SK-N-SH treated with all-trans-retinoic acid at 6 μM for 48 hours (cell line): Measurements from ENCODE around the gene CENPW.

Experiments
- ATAC-seq: fragments of 200-7000 bp; cut with Tn5 transposase; 3 replicates; pipeline ENCODE4 v1.9.1; 2020; ENCODE audit warnings: mild to moderate bottlenecking, moderate library complexity
- ARNTL ChIP-seq: fragments of 450-650 bp; formaldehyde crosslinking; IDR thresholded peaks from 2 replicates; pipeline ENCODE4 v1.5.0; 2020; ENCODE audit warnings: low read depth, mild to moderate bottlenecking, moderate library complexity, borderline replicate concordance
- CREB5 ChIP-seq: fragments of 250-450 bp; sonication (Bioruptor Pico); IDR thresholded peaks from 2 replicates; pipeline ENCODE4 v1.5.1; 2020; ENCODE audit warnings: low read depth, mild to moderate bottlenecking, moderate library complexity
- CSDC2 ChIP-seq: fragments of 250-450 bp; sonication (Bioruptor Pico); IDR thresholded peaks from 2 replicates; pipeline ENCODE4 v1.5.0; 2020; ENCODE audit warnings: mild to moderate bottlenecking, moderate library complexity
- CSRNP3 ChIP-seq: fragments of 250-450 bp; sonication (Bioruptor Pico); IDR thresholded peaks from 2 replicates; pipeline ENCODE4 v1.5.1; 2021; ENCODE audit warnings: mild to moderate bottlenecking, moderate library complexity
- ESRRG ChIP-seq: fragments of 250-450 bp; sonication (Bioruptor Pico); IDR thresholded peaks from 2 replicates; pipeline ENCODE4 v1.6.1; 2021; ENCODE audit warnings: mild to moderate bottlenecking
- GLIS3 ChIP-seq: fragments of 250-450 bp; sonication (Bioruptor Pico); IDR thresholded peaks from 2 replicates; pipeline ENCODE4 v1.5.0; 2020; ENCODE audit warnings: mild to moderate bottlenecking, moderate library complexity
- OSR1 ChIP-seq: fragments of 250-450 bp; sonication (Bioruptor Pico); IDR thresholded peaks from 2 replicates; pipeline ENCODE4 v1.8.0; 2022; ENCODE audit warnings: moderate library complexity, mild to moderate bottlenecking, inconsistent platforms
- PATZ1 ChIP-seq: fragments of 250-450 bp; sonication (Bioruptor Pico); IDR thresholded peaks from 2 replicates; pipeline ENCODE4 v1.8.0; 2020; ENCODE audit warnings: mild to moderate bottlenecking, moderate library complexity, borderline replicate concordance
- SNAI2 ChIP-seq: fragments of 250-450 bp; sonication (Bioruptor Pico); IDR thresholded peaks from 2 replicates; pipeline ENCODE4 v1.5.0; 2020; ENCODE audit warnings: mild to moderate bottlenecking, moderate library complexity
- TOX ChIP-seq: fragments of 250-450 bp; sonication (Bioruptor Pico); IDR thresholded peaks from 2 replicates; pipeline ENCODE4 v1.8.0; 2021; ENCODE audit warnings: mild to moderate bottlenecking, moderate library complexity, borderline replicate concordance
- TSHZ2 ChIP-seq: fragments of 250-450 bp; sonication (Bioruptor Pico); IDR thresholded peaks from 2 replicates; pipeline ENCODE4 v1.5.0; 2020; ENCODE audit warnings: mild to moderate bottlenecking, moderate library complexity
- ZC3H10 ChIP-seq: fragments of 250-450 bp; sonication (Bioruptor Pico); IDR thresholded peaks from 2 replicates; pipeline ENCODE4 v1.5.1; 2021; ENCODE audit warnings: mild to moderate bottlenecking, moderate library complexity
- ZFP3 ChIP-seq: fragments of 250-450 bp; sonication (Bioruptor Pico); IDR thresholded peaks from 2 replicates; pipeline ENCODE4 v1.5.0; 2020; ENCODE audit warnings: mild to moderate bottlenecking, moderate library complexity
- ZFP30 ChIP-seq: fragments of 450-650 bp; formaldehyde crosslinking; IDR thresholded peaks from 2 replicates; pipeline ENCODE4 v1.5.0; 2022; ENCODE audit warnings: mild to moderate bottlenecking, moderate library complexity
- ZNF565 ChIP-seq: fragments of 450-650 bp; formaldehyde crosslinking; conservative IDR thresholded peaks from 2 replicates; pipeline ENCODE4 v1.5.0; 2020; ENCODE audit warnings: low read depth, mild to moderate bottlenecking, moderate library complexity
- ZNF70 ChIP-seq: fragments of 450-650 bp; formaldehyde crosslinking; IDR thresholded peaks from 2 replicates; pipeline ENCODE4 v1.5.0; 2020; ENCODE audit warnings: mild to moderate bottlenecking, moderate library complexity
- ZNF8 ChIP-seq: fragments of 450-650 bp; formaldehyde crosslinking; IDR thresholded peaks from 2 replicates; pipeline ENCODE4 v1.5.0; 2020; ENCODE audit warnings: mild to moderate bottlenecking, moderate library complexity

CENPW gene

GRCh38 chr6:126373344-126373743 lies 33.4 kb downstream of the CENPW start:
- no peak for ATAC-seq
- TF ChIP-seq ZFP30 (CRISPR knock-in tag) = no peak
- TF ChIP-seq PATZ1 (CRISPR knock-in tag) = no peak
- no peak for TF ChIP-seq ESRRG (CRISPR knock-in tag)
- TF ChIP-seq ZNF8 (CRISPR knock-in tag) = no peak
- no peak for TF ChIP-seq TOX (CRISPR knock-in tag)
- no peak for TF ChIP-seq CREB5 (CRISPR knock-in tag)
- TF ChIP-seq CSRNP3 (CRISPR knock-in tag) = no peak
- no peak for TF ChIP-seq ZFP3 (CRISPR knock-in tag)
- no peak for TF ChIP-seq CSDC2 (CRISPR knock-in tag)
- TF ChIP-seq TSHZ2 (CRISPR knock-in tag) = no peak
- TF ChIP-seq ZNF70 (CRISPR knock-in tag) = no peak
- TF ChIP-seq SNAI2 (CRISPR knock-in tag) = no peak
- no peak for TF ChIP-seq OSR1 (CRISPR knock-in tag)
- no peak for TF ChIP-seq ZC3H10
- no peak for TF ChIP-seq ZNF565 (CRISPR knock-in tag)
- no peak for TF ChIP-seq GLIS3 (CRISPR knock-in tag)
- TF ChIP-seq ARNTL (CRISPR knock-in tag) = no peak

GRCh38 chr6:126374372-126374771 lies 34.5 kb downstream of the CENPW start:
- TF ChIP-seq CREB5 (CRISPR knock-in tag) = no peak
- ATAC-seq = no peak

- no peak for TF ChIP-seq ZC3H10
- TF ChIP-seq GLIS3 (CRISPR knock-in tag) = no peak
- TF ChIP-seq CREB5 (CRISPR knock-in tag) = no peak
- TF ChIP-seq OSR1 (CRISPR knock-in tag) = no peak
- no peak for TF ChIP-seq ARNTL (CRISPR knock-in tag)
- no peak for TF ChIP-seq TSHZ2 (CRISPR knock-in tag)
- no peak for TF ChIP-seq ZFP3 (CRISPR knock-in tag)
- TF ChIP-seq TOX (CRISPR knock-in tag) = no peak
- no peak for ATAC-seq
These were observed 36.8 kb downstream of the CENPW start for GRCh38 chr6:126376682-126377081.
